Activated CD8-positive, alpha-beta memory T cell treated with anti-CD3 and anti-CD28 coated beads, Interleukin-2, amount 50 U/mL, for 48 hours (primary cell): ENCODE data around the gene HAAO.
A peak's percentile ranks its signal among the peaks of the same experiment; 100 is the strongest.
"Not testable (repeated sequence)": the region's sequence is repeated elsewhere in the genome, so short reads cannot be mapped to it uniquely, and the experiment has no call there.

Source experiments
- DNase-seq: peaks from one replicate; pipeline ENCODE4 v3.0.0-alpha.2; 2020

HAAO gene

DNA sequence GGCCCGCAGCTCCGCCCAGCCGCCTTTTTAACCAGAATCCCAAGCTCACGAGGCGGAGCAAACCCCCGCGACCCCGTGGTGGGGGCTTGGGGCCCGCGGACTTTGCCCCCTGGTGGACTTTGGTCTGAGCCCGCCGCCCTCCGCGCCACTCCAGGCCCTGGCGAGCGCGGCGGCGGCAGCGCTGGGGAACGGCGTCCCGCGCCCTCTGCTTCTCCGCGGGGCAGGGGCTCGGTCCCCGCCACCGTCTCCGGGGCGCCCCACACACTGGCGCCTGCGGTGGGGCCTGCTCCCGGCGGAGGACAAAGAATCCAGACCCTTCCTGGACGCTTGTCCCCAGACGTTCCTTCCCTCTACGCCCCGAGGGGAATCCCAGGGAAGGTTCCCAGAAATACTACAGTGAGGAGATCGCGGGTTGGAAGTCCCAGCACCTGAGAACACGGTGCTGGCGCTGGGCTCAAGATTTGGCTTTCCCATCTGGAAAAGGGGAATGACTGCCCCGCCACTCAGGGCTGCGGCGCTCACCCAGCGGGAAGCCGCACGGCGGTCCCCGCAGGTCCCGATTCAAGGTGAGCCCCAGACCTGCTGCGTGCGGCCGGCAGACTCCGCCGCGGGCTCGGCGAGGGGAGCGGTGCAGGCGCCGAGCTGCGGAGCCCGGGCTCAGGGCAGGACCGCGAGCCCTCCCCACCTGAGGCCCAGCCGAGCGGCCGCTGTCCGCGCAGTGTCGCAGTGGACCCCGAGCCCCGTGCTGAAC is at the start of gene HAAO:
Gene HAAO (minus strand): TSS at position 1 of the 751 bp plus-strand sequence. CDS start 47 bp downstream, outside the sequence.
- no peak for DNase-seq

DNA sequence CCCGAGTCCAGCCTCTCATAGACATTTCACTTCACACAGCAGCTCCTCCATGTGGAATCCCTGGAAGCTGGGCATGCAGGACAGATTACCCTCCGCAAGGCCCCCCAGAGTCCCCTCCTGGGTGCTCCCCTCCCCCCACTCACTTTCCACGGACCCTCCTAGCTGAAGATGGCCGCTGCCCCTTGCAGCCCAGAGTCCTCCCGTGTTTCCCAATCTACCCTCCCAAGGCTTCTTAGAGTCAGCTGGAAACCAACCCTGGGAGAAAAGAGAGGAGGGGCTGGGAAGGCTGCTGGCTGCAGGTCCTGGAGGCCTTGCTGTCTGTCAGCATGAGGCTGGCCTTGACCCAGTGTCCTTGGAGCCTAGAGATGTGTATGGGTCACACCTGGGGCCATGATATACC is 49.0 kb upstream of the HAAO start:
- DNase-seq, result no peak

DNA sequence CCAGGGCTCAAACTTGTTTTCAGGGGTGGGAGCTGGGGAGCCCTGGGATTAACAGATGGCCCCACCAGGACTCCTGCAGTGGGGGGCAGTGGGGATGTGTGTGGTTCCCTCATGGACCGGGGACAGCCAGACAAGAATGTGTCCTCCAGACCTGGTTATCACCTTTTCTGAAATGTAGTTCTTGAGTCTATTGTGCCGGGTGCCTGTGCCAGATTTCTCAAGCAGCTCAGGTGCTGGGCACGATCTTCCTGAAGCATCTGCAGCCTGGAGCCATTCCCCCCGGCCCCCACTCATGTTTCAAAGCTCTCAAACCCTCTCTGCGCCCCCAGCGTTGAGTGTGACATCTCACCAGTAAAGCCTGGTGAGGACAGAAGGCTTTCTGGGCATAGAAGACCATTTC is 48.4 kb upstream of the HAAO start:
- peak; percentile 33 for DNase-seq

DNA sequence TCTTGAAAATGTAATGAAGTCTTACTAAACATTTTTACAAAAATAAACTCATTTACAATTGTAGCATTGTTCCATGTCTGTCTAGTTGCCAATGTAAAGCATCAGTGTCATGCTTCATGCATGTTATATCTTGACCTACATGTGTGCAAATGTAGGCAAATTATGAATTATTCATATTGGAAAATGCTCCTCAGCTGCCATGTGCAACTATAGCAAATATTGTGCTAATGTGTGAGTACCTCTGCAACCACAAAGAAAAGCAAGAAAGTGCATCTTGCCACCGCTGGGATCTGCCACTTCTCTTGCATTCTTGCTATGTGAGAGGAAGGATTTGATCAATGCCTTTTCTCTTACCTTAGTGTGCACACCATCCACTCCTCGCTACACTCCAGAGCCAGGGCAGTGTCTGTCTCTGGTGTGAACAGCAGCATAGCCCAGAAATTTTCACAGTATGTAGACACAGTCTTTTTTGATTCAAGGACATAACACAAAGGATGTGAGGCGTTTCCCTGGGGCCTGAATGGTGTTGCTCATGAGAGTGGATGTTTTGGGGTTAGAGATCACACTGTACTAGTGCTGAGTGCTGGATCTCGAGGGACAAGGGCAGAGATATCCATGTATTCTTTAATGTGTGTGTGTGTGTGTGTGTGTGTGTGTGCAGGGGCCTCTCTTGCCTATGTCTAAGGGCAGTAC is 47.6 kb upstream of the HAAO start:
- DNase-seq, result peak; percentile 32

DNA sequence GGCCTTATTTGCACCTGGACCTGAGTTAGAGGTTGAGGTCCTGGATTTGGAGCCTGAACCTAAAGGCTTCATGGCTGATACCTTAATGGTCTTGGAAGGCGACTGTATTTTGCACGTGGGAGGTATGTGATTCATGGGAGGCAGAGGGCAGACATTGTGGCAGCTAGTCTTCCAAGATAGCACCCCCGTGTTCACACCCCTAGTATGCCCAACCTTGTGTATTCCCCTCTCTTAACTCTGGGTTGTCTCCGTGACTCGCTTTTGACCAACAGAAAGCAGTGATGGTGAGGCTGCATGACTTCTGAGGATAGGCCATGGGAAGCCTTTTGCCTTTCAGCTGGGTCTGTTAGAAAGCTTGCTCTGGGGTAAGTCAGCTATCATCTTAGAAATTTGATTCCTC is 45.8 kb upstream of the HAAO start:
- peak; percentile 18 for DNase-seq

DNA sequence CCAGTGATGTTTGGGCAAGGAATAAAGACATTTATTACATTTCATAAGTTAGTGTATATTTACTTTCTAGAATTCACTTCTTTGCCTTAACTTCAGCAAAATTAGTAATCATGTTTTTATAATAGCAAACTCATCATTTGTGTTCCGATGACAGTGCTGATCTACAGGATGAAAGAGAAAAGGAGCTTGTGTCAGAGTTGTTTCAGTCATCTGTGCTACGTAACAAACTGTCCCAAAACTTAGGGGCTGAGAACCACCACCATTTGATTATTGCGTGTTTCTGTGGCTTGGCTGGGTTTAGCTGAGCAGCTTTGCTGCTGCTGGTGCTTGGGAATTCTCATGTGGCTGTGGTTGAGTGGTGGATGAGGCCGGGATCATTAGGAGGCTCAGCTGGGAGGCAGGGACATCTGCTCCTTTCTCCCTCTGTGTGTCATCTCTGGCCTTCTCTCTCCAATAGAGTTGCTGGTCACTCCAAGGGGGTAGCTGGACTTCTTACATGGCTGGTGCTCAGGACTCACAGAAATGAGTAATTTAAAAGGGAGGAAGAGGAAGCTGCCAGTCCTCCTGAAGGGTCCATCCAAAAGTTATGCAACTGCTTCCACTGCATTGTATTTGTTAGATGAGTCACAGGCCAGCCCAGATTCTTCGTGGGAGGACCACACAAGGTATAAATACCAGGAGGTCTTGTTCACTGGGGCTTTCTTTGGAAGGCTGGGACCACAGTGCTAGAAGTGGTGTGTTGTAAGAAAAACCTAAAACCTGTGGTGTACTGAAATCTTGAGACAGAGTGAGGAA is 43.4 kb upstream of the HAAO start:
- DNase-seq, result no peak

DNA sequence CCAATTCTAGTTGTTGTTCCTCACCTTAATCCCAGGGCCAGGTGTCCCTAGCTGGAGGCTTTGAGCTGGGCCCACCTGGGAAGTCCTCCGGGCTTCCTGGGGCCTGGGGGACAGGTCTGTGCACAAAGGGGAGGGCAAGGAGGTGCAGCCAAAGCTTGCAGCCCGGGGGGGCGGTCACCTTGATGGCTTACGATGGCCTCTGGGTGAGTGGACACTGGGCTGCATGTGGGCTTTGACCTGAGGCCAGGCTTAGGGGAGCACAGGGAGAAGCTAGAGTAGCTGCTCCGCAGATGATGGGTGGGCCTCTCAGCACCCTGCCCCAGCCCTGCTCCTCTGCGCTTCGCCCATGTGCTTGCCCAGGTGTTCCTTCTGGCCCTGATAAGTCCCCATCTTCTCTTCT is 41.8 kb upstream of the HAAO start:
- no peak for DNase-seq

DNA sequence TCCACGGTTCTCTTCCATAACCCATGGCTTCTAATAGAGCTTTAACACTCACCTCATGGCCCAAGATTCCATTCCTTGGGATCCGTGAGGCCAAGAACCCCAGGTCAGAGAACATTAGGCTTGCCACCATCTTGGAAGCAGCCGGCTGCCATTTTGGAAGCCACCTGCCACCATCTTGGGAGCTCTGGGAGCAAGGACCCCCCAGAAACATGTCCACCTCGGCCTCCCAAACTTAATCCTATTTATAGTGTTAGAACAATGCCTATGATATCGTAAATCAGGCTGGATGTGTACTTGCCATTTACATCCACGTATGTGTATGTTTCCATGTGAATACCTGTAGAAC is 39.9 kb upstream of the HAAO start:
- DNase-seq, result no peak

DNA sequence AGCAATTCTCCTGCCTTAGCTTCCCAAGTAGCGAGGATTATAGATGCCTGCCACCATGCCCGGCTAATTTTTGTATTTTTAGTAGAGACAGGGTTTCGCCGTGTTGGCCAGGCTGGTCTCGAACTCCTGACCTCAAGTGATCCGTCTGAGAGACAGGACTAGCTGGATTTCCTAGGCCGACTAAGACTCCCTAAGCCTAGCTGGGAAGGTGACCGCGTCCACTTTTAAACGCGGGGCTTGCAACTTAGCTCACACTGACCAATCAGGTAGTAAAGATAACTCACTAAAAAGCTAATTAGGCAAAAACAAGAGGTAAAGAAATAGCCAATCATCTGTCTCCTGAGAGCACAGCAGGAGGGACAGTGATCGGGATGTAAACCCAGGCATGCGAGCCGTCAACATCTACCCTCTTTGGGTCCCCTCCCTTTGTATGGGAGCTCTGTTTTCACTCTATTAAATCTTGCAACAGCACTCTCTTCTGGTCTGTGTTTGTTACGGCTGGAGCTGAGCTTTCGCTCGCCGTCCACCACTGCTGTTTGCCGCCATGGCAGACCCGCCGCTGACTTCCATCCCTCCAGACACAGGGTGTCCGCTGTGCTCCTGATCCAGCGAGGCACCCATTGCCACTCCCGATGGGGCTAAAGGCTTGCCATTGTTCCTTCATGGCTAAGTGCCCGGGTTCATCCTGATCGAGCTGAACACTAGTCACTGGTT is 39.3 kb upstream of the HAAO start:
- DNase-seq, result not testable (repeated sequence)

DNA sequence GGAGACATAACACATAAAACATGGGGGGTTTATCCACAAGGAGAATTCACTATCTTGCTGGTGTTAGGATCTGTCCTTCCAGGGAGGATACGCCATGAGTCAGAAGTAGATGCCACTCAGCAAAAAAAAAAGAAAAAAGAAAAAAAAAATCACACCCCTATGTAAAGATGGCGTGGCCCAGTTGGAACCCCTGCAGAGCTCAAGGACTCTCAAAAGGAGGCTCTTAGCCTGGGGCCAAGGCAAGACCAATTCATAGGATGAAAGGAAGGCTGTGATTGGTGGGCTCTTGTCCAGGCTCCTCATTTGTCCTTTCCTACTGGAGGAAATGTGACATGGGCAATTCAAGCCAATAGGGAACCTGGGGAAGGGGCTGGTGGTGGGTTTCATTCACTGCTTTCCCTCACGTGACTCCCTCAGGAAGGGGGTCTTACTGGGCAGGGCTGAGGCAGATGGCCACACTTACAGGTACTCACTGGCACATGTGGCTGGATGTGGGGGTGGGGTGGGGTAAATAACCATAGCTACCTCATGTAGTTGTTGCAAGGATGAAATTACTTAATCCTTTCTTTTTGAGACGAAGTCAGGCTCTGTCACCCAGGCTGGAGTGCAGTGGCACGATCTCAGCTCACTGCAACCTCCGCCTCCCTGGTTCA is 38.7 kb upstream of the HAAO start:
- DNase-seq, result no peak

DNA sequence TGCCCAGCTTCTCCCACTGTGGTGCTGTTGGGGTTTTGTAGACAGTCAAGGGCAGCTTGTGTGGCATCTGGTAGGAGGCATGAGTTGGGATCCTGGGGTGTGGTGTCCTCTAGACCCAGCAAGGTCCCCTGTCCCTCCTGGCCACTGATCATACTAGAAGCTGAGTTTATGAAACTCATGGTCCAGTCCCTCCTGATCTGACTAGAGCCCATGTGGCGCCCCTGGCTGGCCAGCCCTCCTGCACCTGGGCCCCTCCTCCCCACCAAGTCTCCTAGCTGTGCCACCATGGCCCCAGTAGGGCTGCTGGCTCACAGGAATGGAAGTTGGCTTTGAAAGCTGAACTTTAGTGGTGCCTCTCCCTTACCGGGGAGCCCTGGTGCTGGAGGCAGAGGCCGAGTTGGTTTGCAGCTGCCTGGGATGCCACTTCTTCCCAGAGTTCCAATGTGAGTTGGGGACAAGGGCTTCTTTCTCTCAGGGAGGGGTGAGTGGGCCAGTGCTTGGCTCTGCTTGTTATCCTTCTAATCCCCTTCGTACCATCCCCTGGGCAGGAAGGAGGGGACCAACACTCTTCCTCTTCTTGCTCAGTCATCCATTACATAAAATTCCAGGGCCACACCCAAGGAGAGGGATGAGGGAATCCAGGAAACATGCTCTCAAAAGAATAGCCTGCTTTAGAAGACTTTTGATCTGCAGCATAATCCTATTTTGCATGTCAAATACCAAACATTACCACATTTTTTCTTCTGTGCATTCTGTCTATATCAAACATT is 37.5 kb upstream of the HAAO start:
- no peak for DNase-seq

DNA sequence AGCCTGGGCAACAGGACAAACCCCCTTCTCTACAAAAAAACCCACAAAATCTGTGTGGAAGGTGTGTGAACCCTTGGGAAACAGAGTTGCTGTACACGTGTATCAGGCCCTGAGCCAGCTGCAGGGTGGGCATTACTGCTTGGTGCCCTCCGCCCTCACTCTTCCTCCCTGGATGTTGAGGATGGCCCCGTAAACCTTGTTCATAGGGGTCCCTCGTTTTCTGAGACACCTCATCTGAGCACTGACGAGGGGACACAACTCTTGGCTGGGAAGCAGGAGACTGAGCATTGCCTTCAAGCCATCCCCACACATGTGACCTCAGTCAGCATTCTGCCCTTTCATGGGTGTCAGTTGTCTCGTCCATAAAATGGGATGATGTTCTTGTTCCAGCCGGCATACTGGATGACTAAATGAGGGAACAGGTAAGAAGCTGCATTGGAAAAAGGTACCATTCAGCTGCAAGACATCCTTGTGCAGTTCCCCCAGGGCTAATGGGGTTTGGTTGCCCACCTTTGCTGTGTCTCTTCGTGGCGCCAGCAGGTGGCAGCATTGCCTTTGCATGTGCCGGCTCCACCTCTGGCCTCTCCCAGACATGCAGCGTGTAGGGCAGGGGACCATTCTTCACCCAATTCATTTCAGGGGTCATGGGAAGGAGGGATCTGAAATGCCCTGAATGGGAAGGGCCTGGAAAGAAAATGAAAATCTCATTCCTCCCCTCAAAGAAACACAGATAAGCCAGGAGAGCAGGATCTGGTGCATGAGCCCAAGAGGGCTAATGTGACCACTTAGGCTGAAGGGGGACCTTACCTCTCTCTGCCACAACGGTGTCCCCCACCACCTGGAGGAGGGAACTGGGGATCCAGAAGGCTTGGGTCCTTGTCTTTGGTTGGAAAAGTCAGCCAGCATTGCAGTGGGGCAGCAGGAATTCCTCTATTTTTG is 36.4 kb upstream of the HAAO start:
- peak; percentile 84 for DNase-seq

DNA sequence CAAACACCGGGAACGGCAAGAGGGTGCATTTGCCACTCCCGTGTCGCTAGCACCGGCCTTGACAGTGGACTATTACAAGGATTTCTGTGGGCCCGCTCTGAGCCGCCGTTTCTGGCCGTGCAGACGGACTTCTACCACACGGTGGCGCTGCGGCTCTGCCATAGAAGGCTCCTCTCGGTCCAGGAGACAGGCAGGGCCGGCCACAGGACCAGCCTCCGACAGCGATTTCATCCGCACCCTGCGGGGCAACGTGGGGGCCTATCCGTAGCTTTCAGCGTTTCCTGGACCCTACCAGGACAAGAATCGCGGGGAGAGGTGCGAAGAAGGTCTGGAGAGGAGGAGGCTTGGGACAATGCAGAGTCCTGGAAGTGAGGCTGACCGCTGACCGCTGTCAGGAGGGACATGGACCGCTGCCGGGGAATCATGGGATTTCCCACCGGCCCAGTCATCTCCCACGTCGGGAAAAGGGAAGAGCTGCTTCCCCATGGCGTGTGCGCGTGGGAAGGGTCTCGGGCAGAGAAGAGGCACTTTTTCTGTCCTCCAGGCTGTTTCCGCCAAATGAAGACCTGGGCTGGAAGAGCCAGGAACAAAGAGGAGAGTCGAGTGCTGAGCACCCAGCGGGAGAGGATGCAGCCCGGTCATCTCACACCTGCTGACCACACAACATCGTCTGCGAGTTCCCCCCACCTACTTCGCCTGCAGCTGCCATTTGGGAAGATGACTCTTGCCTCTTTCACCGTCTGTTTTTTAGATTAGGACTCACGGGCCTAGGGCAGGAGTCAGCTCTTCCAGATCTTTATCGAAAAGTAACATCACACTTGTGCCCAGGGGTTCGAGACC is 35.5 kb upstream of the HAAO start:
- peak; percentile 97 for DNase-seq

DNA sequence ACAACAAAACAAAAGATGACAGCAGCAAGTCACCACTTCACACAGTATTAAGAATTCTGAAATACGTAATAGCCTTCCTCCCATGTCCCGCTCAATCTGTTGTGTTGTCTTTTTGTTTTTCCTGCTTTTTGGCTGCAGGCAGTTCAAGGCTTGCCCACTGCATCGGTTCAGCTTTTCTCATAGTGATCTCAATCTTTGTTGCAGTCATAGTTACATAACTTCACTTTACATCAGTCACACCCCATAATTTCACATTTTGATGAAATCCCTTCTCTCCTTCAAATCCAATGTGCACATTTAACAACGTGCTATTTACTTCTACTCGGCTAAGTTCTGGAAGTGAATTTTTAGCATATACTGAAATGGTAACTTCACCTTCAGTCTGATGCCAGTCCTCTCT is 33.8 kb upstream of the HAAO start:
- DNase-seq, result no peak

DNA sequence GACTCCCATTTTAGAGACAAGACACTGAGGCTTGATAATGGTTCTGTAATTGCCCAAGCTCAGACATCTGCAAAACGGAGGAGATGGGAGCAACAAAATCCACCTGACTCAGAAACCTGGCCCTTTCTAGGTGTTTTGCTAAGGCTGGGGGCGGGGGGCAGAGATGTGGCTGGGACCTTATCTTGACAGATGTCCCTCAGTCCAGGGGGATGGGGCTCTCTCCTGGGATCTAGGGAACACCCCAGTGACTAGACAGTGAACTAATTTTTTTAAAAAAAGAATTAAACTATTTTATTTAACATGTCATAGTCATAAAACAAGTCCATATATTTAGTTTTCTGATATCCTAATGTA is 32.0 kb upstream of the HAAO start:
- DNase-seq, result no peak

DNA sequence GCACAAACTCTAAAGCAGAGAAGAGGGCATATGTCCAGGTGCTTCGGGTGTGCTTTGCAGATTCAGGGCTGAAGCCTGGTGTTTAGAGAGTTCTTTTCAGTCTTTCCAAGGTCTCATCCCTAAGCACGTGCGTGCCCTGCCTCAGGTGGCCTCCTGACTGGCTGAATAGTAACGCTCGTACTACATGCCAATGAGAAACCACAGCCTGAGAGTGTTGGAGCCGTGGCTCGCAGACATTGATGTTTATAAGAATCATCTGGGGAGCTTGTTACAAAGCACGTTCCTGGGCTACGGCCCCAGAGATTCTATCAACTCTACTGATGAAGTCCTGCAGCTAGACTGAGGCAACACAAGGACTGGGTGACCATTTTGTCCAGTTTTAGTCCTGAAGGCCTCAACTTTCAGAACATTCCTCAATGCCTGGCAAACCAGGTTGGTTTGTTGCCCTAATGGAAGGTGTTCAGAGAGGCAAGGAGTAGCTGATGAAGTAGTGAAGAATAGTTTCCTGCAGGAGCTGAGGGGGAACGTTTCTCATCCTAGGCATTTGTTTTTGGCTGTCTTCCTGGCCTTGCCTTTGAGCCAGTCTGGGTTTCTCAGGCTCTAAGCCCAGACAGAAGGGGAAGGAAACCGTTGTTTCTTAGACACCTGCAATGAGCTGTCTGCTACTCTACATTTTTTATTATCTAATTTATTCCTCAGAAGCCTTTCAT is 31.5 kb upstream of the HAAO start:
- no peak for DNase-seq

DNA sequence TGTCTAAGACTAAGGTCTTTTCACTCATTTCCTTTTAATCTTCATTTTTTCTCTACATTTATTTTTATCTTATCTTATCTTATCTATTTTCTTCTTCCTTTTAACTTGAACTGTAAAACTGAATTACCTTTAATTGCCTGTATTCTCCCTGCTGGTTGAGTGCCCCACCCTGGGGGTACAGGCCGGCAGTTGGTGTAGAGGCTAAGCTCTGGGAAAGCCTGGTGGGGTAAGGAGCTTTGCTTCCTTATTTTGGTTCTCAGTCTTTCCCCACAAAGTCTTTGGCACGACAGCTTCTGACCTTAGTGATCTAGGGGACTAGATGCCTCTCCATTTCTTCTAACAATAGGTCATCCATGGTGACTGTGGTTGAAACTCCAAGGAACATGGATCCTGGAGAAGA is 26.8 kb upstream of the HAAO start:
- no peak for DNase-seq

DNA sequence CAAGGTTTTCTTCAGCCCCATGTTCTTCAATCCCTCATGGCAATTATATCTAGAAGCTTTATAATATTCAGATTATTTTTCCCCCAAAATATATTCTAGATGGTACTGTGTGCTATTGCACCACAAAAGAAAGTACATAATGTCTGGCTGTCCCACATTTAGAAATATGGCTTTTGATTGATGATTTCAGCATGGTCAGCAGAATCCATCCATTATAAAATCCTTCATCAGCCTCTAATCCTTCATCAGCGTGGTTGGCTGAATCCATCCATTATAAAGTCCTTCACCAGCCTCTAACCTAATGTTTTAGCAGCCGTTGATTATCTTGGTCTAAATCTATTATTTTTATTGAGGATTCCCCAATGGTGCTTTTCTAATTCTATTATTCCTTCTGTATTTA is 23.3 kb upstream of the HAAO start:
- no peak for DNase-seq

DNA sequence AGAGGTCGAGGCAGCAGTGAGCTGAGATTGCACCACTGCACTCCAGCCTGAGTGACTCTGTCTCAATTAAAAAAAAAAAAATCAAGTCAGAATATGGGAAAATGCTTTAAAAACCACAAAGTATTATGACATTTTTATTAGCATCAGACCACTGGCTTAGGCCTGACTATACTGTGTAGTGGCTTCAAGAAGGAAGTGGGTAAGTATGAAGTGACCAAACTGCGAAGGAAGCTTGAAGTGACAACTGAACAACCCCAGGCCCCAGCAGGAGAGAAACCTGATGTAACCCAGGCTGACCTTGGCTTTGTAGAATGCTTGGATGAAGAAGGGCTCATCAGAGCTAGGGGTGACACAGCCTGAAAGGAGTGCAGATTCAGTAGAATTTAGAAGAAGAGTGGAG is 21.4 kb upstream of the HAAO start:
- DNase-seq, result no peak
